ENCODE data around the gene ZFAND3. TPM values are rescaled to one million over a fixed set of nuclear protein-coding genes. Genes with fewer than 3 reads are reported as not detected.

Gene ZFAND3
- total and polyA plus RNA-seq, 2 donors (not counting 1 experiment from before 2014, with no cell fraction given): 13.5 to 58.3 TPM

DNA sequence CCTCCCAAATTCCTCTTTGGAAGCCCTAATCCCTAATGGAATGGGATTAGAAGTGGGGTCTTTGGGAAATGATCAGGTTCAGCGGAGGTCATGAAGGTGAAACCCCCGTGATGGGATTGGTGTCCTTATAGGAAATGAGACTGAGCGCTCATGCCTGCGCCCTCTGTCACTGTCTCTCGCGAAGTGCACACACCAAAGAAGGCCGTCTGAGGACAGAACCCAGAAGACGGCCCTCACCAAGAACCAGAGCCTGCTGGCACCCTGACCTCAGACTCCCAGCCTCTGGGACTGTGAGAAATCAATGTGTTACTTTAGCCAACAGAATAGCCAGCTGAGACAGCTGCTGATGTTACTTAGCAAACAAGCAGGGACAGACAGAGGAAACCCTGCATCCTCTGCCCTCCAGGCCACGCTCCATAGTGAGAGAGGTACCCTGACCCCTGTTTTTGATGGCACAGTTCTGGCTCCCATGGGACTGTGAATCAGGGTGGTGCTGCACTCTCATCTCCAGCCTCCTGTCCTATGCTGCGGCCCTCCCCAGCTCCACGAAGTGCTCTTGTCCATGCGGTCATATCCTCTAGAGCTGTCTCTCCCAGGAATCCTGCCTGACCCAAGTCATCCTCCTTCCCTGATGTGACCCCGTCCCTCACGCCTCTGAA lies 369.3 kb downstream of the ZFAND3 start:
- no peaks in the 10 kb centered on the region for H3K27me3 Mint-ChIP-seq
- Histone ChIP-seq H3K27ac (ENCODE audit: low read length in 2 of 2) (no peak overlapping the region), H3K9ac (ENCODE audit: low read length) (no peak overlapping the region), H3K79me2 (ENCODE audit: control insufficient read depth, insufficient read depth, low read length) (no peaks in the 10 kb centered on the region), H3K4me3 (ENCODE audit: control extremely low read depth in 1 of 5, extremely low read depth in 1 of 5, insufficient read depth in 1 of 5, low read depth in 2 of 5, low read length in 4 of 5) (no peak overlapping the region), H4K20me1 (ENCODE audit: control insufficient read depth, insufficient read depth, low read length, poor library complexity, severe bottlenecking) (no peaks in the 10 kb centered on the region), H3K36me3 (replicated peaks in 1 of 2; ENCODE audit: control extremely low read depth in 1 of 2, control insufficient read depth in 1 of 2, extremely low read depth in 1 of 2, insufficient read depth in 2 of 2, low read length in 1 of 2) (peaks cover 0 to 23% of the 10 kb centered on the region in 2 experiments), H3K9me3 (ENCODE audit: control extremely low read depth in 1 of 3, control insufficient read depth in 2 of 3, insufficient read depth in 1 of 3, low read length in 2 of 3) (no peaks in the 10 kb centered on the region), H3K4me1 (ENCODE audit: control insufficient read depth in 2 of 2, insufficient read depth in 2 of 2, low read length in 2 of 2) (no peaks in the 10 kb centered on the region), H3K27me3 (replicated peaks in 1 of 4; ENCODE audit: control extremely low read depth in 1 of 4, control insufficient read depth in 3 of 4, insufficient read depth in 4 of 4, low read length in 3 of 4) (no peaks in the 10 kb centered on the region), H2AFZ (ENCODE audit: insufficient read depth, low read depth, low read length, poor library complexity, severe bottlenecking) (no peak overlapping the region), H3K4me2 (replicated peaks; ENCODE audit: low read depth, low read length, poor library complexity, severe bottlenecking) (no peak overlapping the region)
- no peak for ATAC-seq (ENCODE audit: low read depth)
- intact Hi-C loops (cut with micrococcal nuclease): no loop called here
- WGBS (ENCODE audit: insufficient coverage): 97% methylated on average over 14 of the region's 14 CpGs
- no peak overlapping the region for H3K27ac Mint-ChIP-seq
- POLR2A ChIA-PET: no interaction called here
- DNase-seq: no peak
- no peaks in the 10 kb centered on the region for H3K9me3 Mint-ChIP-seq (ENCODE audit: insufficient read depth)
- CTCF ChIA-PET: interaction anchor here (0.6 kb wide), 1 partner anchor 294 kb away, joined by 4 read pairs; no protein-coding TSS in a partner anchor
- TF ChIP-seq CTCF (IDR thresholded peaks at IDR 0.05) (no peak), EZH2 (IDR thresholded peaks at IDR 0.05; ENCODE audit: borderline replicate concordance, insufficient read depth, low read depth, low read length, poor library complexity, severe bottlenecking) (no peak)
- H3K4me1 Mint-ChIP-seq: no peaks in the 10 kb centered on the region
- H3K4me3 Mint-ChIP-seq: no peak overlapping the region

DNA sequence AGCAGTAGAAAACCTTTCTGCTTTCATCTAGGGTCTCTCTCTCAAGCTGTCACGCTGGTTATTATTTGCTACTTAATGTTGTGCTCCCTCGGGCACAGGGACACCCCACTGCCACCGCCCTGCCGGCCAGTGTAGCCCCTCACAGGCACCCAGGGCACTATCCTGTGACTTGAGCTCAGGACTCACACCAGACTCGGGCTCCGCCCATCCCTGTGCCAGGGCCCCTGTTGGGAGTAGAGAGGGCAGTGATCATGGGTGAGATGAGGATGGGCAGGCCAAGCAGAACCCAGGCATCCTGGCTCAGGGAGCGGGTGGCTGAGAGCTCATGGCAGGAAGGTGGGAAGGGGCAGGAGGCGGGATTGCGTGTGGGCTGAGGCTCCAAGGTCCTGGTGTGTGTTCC lies 371.9 kb downstream of the ZFAND3 start:
- H3K9me3 ChIP-seq (ENCODE audit: control extremely low read depth in 1 of 3, control insufficient read depth in 2 of 3, insufficient read depth in 1 of 3, low read length in 2 of 3): no peaks in the 10 kb centered on the region
- Mint-ChIP-seq H3K27ac (no peak overlapping the region), H3K27me3 (no peaks in the 10 kb centered on the region), H3K9me3 (ENCODE audit: insufficient read depth) (no peaks in the 10 kb centered on the region), H3K4me3 (no peak overlapping the region), H3K4me1 (no peaks in the 10 kb centered on the region)
- 84% methylated on average over 9 of the region's 9 CpGs for WGBS (ENCODE audit: insufficient coverage)
- ChIA-PET POLR2A (no interaction called here), CTCF (interaction anchor here (1.5 kb wide), 1 partner anchor 303 kb away, joined by 3 read pairs; no protein-coding TSS in a partner anchor)
- DNase-seq: no peak
- H2AFZ ChIP-seq (ENCODE audit: insufficient read depth, low read depth, low read length, poor library complexity, severe bottlenecking): no peak overlapping the region
- no peak overlapping the region for H3K4me2 ChIP-seq (replicated peaks; ENCODE audit: low read depth, low read length, poor library complexity, severe bottlenecking)
- TF ChIP-seq CTCF (IDR thresholded peaks at IDR 0.05) (no peak), EZH2 (IDR thresholded peaks at IDR 0.05; ENCODE audit: borderline replicate concordance, insufficient read depth, low read depth, low read length, poor library complexity, severe bottlenecking) (no peak)
- H4K20me1 ChIP-seq (ENCODE audit: control insufficient read depth, insufficient read depth, low read length, poor library complexity, severe bottlenecking): no peaks in the 10 kb centered on the region
- no peak for ATAC-seq (ENCODE audit: low read depth)
- H3K27me3 ChIP-seq (replicated peaks in 1 of 4; ENCODE audit: control extremely low read depth in 1 of 4, control insufficient read depth in 3 of 4, insufficient read depth in 4 of 4, low read length in 3 of 4): no peaks in the 10 kb centered on the region
- no peak overlapping the region for H3K27ac ChIP-seq (ENCODE audit: low read length in 2 of 2)
- peaks cover 0 to 22% of the 10 kb centered on the region in 2 experiments for H3K36me3 ChIP-seq (replicated peaks in 1 of 2; ENCODE audit: control extremely low read depth in 1 of 2, control insufficient read depth in 1 of 2, extremely low read depth in 1 of 2, insufficient read depth in 2 of 2, low read length in 1 of 2)
- no peak overlapping the region for H3K4me3 ChIP-seq (ENCODE audit: control extremely low read depth in 1 of 5, extremely low read depth in 1 of 5, insufficient read depth in 1 of 5, low read depth in 2 of 5, low read length in 4 of 5)
- no peak overlapping the region for H3K9ac ChIP-seq (ENCODE audit: low read length)
- H3K4me1 ChIP-seq (ENCODE audit: control insufficient read depth in 2 of 2, insufficient read depth in 2 of 2, low read length in 2 of 2): no peaks in the 10 kb centered on the region
- H3K79me2 ChIP-seq (ENCODE audit: control insufficient read depth, insufficient read depth, low read length): no peaks in the 10 kb centered on the region
- intact Hi-C loops (cut with micrococcal nuclease): no loop called here
